ENCODE measurements around the gene OTOR. TPM values are rescaled to one million over a fixed set of nuclear protein-coding genes. Genes with fewer than 3 reads are reported as not detected.
A peak's percentile ranks its signal among the peaks of the same experiment; 100 is the strongest.

The OTOR gene
- total and polyA plus RNA-seq, 2 donors from 2014 or later, result not detected

- intact Hi-C loops (cut with DNase I), result no loop called here
- TF ChIP-seq CTCF (IDR thresholded peaks at IDR 0.05; ENCODE audit: borderline replicate concordance, extremely low read depth, insufficient read depth), result no peak
- no peaks in the 10 kb centered on the region for H3K27me3 ChIP-seq (ENCODE audit: control insufficient read depth, insufficient read depth, low read length)
- H3K36me3 ChIP-seq (ENCODE audit: control insufficient read depth in 2 of 3, insufficient read depth in 3 of 3, low read length in 3 of 3), result peaks cover 2 to 13% (median 9%) of the 10 kb centered on the region in 3 donors
- peak within 1 kb of the TSS; percentile 82 to 97 (median 93) for H3K9ac ChIP-seq (ENCODE audit: low read length in 3 of 3)
- peaks cover 0 to 24% (median 15%) of the 10 kb centered on the region in 3 donors for H3K4me1 ChIP-seq (ENCODE audit: control insufficient read depth in 2 of 3, insufficient read depth in 2 of 3, low read depth in 1 of 3, low read length in 3 of 3)
- H3K27ac ChIP-seq (ENCODE audit: low read depth in 2 of 2, low read length in 2 of 2), result peak within 1 kb of the TSS; percentile 50 to 79
- DNase-seq (peak; percentile 95 to 98 (median 97)), FAIRE-seq (no peak)
- no peaks in the 10 kb centered on the region for H3K9me3 ChIP-seq (ENCODE audit: control insufficient read depth in 2 of 3, insufficient read depth in 1 of 3, low read length in 3 of 3)
- H3K4me3 ChIP-seq (ENCODE audit: low read length in 3 of 3), result peak within 1 kb of the TSS; percentile 96 to 98 (median 97)
These were observed 18.3 kb upstream of the OTOR start, which contains the start of gene SNRPB2 for GRCh38 chr20:16729565-16730460. TSS of gene SNRPB2 (plus strand) at chr20:16730026. CDS start at chr20:16731703, 1,677 bp downstream.

- peaks cover 3 to 22% (median 17%) of the 10 kb centered on the region in 3 donors for H3K36me3 ChIP-seq (ENCODE audit: control insufficient read depth in 2 of 3, insufficient read depth in 3 of 3, low read length in 3 of 3)
- H3K4me1 ChIP-seq (ENCODE audit: control insufficient read depth in 2 of 3, insufficient read depth in 2 of 3, low read depth in 1 of 3, low read length in 3 of 3), result peaks cover 0 to 24% (median 16%) of the 10 kb centered on the region in 3 donors
- no peak overlapping the region for H3K9ac ChIP-seq (ENCODE audit: low read length in 3 of 3)
- peak overlapping the region in 1 of 3 donors; percentile 28 for H3K4me3 ChIP-seq (ENCODE audit: low read length in 3 of 3)
- FAIRE-seq, result no peak
- no peaks in the 10 kb centered on the region for H3K27me3 ChIP-seq (ENCODE audit: control insufficient read depth, insufficient read depth, low read length)
- peak overlapping the region in 1 of 2 donors; percentile 19 for H3K27ac ChIP-seq (ENCODE audit: low read depth in 2 of 2, low read length in 2 of 2)
- intact Hi-C loops (cut with DNase I), result no loop called here
- no peak for TF ChIP-seq CTCF (IDR thresholded peaks at IDR 0.05; ENCODE audit: borderline replicate concordance, extremely low read depth, insufficient read depth)
- no peaks in the 10 kb centered on the region for H3K9me3 ChIP-seq (ENCODE audit: control insufficient read depth in 2 of 3, insufficient read depth in 1 of 3, low read length in 3 of 3)
- no peak for DNase-seq
These were observed 15.5 kb upstream of the OTOR start for GRCh38 chr20:16732506-16733152.

GRCh38 chr20:16740365-16741072 is 7.6 kb upstream of the OTOR start:
- Histone ChIP-seq H3K9me3 (ENCODE audit: control insufficient read depth in 2 of 3, insufficient read depth in 1 of 3, low read length in 3 of 3) (no peaks in the 10 kb centered on the region), H3K27me3 (ENCODE audit: control insufficient read depth, insufficient read depth, low read length) (no peaks in the 10 kb centered on the region), H3K4me3 (ENCODE audit: low read length in 3 of 3) (no peak overlapping the region), H3K4me1 (ENCODE audit: control insufficient read depth in 2 of 3, insufficient read depth in 2 of 3, low read depth in 1 of 3, low read length in 3 of 3) (no peaks in the 10 kb centered on the region), H3K9ac (ENCODE audit: low read length in 3 of 3) (no peak overlapping the region), H3K27ac (ENCODE audit: low read depth in 2 of 2, low read length in 2 of 2) (no peak overlapping the region), H3K36me3 (ENCODE audit: control insufficient read depth in 2 of 3, insufficient read depth in 3 of 3, low read length in 3 of 3) (peaks cover 3 to 22% (median 3%) of the 10 kb centered on the region in 3 donors)
- intact Hi-C loops (cut with DNase I), result no loop called here
- DNase-seq (no peak), FAIRE-seq (no peak)
- TF ChIP-seq CTCF (IDR thresholded peaks at IDR 0.05; ENCODE audit: borderline replicate concordance, extremely low read depth, insufficient read depth), result no peak
